Hematopoietic multipotent progenitor cell treated with erythropoietin and hydrocortisone succinate and interleukin-3 and kit ligand, for 17 days (in vitro differentiated cells): ENCODE results near the gene TEX2.
"Not testable (repeated sequence)": the region's sequence is repeated elsewhere in the genome, so short reads cannot be mapped to it uniquely, and the experiment has no call there.

Source experiments
- DNase-seq: peaks from one replicate; pipeline ENCODE4 v3.0.0-alpha.2; 2015; ENCODE audit warnings: low spot score

The TEX2 gene

GRCh38 chr17:64134216-64134970 is 128.7 kb downstream of the TEX2 start:
- DNase-seq, result no peak

GRCh38 chr17:64133546-64134215 is 129.4 kb downstream of the TEX2 start:
- DNase-seq, result peak; percentile 83

DNA sequence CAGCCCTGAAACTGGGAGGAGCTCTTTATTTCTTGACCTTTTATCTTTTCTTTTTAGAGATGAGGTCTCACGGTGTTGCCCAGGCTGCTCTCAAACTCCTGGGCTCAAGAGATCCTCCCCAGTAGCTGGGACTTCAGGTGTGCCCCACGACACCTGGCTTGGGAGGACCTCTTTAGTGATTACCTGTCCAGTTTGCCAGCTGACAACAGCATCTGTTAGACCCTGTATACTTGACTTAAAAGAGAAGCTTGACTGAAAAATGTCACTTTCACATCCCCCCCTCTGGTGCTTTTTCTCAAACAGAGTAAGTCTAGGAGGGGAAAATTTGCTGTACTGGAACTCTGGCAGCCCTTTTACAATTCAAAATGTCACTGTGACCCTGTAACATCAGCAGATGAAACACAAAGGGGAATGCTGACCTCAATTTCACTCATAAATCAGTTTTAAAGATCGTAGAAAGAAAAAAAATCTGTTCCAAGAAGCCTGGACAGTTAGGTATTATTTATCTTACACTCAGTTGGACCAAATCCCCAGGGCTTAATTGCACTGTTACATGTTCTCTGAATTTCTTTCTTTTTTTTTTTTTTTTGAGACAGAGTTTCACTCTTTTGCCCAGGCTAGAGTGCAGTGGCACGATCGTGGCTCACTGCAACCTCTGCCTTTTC is 131.3 kb downstream of the TEX2 start:
- DNase-seq, result no peak

GRCh38 chr17:64130559-64131001 is 132.5 kb downstream of the TEX2 start:
- DNase-seq, result no peak

- DNase-seq, result peak; percentile 91
Measured at GRCh38 chr17:64129765-64130558, 133.1 kb downstream of the TEX2 start, which contains the start of gene ERN1. Gene ERN1, minus strand, starts transcription at chr17:64130144. Its CDS starts 115 bp downstream, at chr17:64130029.

DNA sequence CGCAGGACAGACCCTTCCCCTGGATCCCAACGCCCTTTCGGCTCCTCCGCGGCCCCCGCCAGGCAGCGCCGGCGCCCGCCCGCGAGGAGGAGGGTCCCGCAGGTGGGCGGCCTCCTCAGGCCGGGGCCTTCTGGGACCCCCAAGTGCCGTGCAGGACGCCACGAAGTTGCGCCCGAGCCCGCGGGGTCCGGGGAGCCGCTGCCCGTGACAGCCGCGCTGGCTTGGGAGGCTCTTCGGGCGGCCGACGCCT is 133.6 kb downstream of the TEX2 start:
- no peak for DNase-seq

GRCh38 chr17:64128787-64129514 is 134.1 kb downstream of the TEX2 start:
- no peak for DNase-seq

- DNase-seq, result no peak
Measured at GRCh38 chr17:64126918-64127317, 136.1 kb downstream of the TEX2 start.

- DNase-seq, result no peak
Measured at GRCh38 chr17:64125937-64126336, 137.1 kb downstream of the TEX2 start.

DNA sequence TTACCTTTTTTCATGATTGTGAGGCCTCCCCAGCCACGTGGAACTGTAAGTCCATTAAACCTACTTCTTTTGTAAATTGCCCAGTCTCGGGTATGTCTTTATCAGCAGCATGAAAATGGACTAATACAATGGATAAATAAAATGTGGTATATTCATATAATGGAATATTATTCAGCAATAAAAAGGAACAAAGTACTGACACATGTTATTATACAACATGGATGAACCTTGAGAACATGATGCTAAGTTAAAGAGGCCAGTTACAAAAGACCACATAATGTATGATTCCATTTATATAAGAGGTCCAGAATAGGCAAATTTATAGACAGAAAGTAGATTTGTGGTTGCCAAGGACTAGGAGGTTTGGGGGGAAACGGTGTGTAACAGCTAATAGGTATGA is 138.5 kb downstream of the TEX2 start:
- no peak for DNase-seq

GRCh38 chr17:64123114-64123513 is 139.9 kb downstream of the TEX2 start:
- no peak for DNase-seq

DNA sequence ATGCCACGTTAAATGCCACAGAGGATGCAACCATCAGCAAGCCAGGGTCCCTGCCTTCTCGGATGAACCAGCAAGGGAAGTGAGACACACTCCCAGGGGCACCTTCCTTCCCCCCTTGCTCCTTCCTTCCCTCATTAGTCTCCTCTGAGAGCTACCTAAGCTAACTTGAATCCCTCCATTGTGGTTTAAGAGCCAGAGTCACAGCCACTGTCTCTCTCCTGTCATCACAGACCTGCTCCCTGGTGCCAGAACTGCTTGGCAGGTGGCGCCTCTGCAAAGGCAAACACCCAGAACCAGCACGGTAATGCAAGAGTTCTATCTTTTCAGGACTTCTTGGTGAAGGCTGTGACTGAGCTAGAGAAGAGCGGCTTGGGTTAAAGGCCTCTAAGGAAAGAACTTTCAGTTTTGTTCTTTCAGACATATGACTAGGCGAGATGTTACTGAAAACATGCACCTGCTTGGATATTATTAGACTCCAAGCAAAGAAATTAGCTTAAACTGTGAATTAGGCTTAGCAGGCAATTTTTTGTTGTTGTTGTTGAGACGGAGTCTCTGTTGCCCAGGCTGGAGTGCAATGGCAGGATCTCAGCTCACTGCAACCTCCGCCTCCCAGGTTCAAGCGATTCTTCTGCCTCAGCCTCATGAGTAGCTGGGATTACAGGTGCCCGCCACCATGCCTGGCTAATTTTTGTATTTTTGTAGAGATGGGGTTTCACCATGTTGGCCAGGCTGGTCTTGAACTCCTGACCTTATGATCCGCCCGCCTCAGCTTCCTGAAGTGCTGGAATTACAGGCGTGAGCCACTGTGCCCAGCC is 141.9 kb downstream of the TEX2 start:
- DNase-seq, result not testable (repeated sequence)

GRCh38 chr17:64120159-64120810 is 142.8 kb downstream of the TEX2 start:
- no peak for DNase-seq

- DNase-seq, result no peak
Measured at GRCh38 chr17:64117981-64118979, 144.8 kb downstream of the TEX2 start.

- DNase-seq, result no peak
Measured at GRCh38 chr17:64115822-64116534, 147.1 kb downstream of the TEX2 start.

DNA sequence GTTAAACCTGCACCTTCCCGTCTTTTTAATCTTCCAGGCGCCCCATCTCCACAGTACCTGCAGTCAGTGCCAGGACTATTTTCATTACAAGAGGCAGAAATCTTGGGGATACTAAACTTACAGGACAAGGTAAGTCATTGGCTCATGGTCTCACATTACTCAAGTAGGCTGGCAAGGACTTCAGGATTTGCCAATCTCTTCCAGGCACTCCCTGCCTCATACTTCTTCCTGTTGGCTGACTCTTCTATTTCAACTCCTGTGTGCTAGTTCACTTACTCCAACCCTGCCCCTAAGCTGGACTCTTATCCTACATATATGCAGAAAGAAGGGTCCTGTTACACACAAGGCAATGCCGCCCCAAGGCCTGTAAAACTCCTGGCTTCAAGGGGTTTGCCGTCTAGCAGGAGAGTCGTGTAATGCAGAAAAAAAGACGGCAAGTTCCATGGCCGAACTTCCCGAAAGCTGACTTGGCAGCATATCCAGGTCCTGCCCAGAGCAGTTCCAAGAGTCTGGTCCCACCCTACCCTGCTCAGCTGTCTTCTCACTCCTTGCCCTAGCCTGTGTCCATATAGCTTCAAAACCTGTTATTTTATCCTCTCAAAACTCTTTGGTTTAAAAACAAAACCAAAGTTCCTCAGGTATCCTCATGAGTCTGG is 147.9 kb downstream of the TEX2 start:
- DNase-seq, result no peak

- no peak for DNase-seq
Measured at GRCh38 chr17:64113006-64113405, 150.1 kb downstream of the TEX2 start.

DNA sequence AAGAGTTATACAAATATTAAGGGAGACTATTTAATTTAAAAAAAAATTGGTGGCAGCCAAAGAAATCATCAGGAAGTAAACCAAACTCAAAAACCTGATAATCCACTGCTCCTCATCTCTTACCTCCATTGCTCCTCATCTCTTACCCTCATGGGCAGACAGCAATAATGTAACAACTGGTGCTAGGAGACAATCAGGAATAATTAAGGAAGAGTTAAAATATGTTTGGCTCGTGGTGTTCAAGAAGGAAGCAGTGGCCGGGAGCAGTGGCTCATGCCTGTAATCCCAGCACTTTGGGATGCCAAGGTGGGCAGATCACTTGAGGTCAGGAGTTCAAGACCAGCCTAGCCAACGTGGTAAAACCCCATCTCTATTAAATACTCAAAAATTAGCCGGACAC is 151.2 kb downstream of the TEX2 start:
- no peak for DNase-seq
